Measurements from ENCODE around the gene TMED10. TPM values are rescaled to one million over a fixed set of nuclear protein-coding genes. Genes with fewer than 3 reads are reported as not detected.

Gene TMED10
- total RNA-seq, result 100 to 1,000 TPM; 178 to 186 TPM

DNA sequence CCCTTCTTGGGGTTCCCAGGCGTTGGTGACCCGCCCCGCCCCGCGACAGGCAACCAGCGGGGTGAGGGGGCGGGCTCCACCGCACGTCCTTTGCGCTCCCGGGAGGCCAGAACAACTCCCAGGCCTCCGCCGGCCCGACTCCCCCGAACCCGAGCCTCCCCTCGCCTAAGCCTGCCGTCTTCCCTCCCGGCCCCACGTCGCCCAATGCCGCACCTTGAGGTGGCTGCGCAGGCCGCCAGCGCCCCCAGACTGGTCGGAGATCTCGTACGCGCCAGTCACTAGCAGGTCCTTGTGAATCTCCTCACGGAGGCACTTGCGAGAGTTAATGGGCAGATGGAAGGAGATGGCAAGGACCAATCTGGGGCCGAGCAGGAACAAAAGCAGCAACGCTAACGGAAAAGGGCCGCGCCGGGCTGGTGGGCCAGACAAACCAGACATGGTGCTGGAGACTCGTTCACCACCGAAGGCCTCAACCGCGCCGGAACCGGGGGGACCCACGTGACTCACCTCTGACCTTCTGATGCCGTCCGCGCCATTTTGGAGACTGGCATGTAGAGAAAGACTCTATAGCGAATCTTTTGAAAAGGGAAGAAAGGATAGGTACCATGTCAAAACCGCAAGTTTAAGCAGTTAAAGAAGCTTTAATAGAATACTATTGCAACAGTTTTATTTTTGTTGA is at the start of gene TMED10:
TMED10 (minus strand) TSS at position 471 of the 679 bp plus-strand sequence; CDS start at position 438, 33 bp downstream.

DNA sequence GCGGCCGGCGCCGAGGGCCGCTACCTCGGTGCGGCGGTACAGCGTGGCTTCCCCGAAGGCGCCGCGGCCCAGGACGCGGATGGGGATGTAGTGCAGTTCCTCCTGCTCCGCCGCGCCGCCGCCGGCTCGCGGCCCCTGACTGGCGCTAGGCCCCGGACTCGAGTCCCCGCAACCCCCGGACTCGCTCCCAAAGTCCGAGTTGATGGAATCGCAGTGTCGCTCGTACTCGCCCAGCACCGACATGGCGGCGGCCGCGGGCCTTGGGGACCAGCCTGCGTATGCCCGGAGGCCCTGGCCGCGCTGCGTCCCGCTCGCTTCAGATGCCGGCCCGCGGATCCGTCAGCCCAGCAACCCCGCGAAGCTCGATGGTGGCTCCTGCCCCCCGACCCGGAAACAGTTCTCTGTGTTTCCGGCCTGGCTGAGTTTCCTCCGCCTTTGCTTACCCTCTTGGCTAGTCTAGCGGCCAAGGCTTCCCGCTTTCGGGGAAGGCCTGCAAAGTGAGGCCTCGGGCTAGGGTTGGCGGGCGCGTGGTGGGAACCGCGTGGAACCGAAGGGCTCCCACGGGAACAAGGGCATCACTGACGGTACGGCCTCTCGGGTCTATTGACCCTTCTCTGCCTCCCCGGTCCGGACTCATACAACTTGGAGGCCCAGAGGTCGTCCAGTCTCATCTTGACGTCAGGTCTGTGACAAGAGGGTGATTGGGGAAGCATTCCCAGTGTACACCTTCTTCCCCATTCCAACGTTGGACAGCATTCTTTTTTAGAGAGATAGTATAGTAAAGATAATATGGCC is 49.5 kb downstream of the TMED10 start, which contains the start of gene NEK9:
NEK9 (minus strand) TSS at position 370 of the 795 bp plus-strand sequence; CDS start at position 243, 127 bp downstream.

Other genes starting within 250 kb of the TMED10 start
- gene PGF, start 221.0 kb downstream of the TMED10 start, total RNA-seq, result under 1 TPM in 1 of 2 experiments, not detected in 1; 0.12 TPM
- gene EIF2B2, start 173.7 kb downstream of the TMED10 start, total RNA-seq, result 10 to 100 TPM; 44.2 to 45.5 TPM
- gene MLH3, start 125.1 kb downstream of the TMED10 start, total RNA-seq, result 10 to 100 TPM; 18.1 to 18.4 TPM
- gene ACYP1, start 112.6 kb downstream of the TMED10 start, total RNA-seq, result 10 to 100 TPM; 40.8 to 43.0 TPM
- 1 to 10 TPM; 1.1 to 1.2 TPM for gene ZC2HC1C, start 107.0 kb downstream of the TMED10 start, total RNA-seq
- gene NEK9, start 49.6 kb downstream of the TMED10 start, total RNA-seq, result 10 to 100 TPM; 77.8 to 83.2 TPM
- 10 to 100 TPM; 17.0 to 18.7 TPM for gene FOS, start 102.2 kb upstream of the TMED10 start, total RNA-seq

All from activated naive CD4-positive, alpha-beta T cell treated with anti-CD3 and anti-CD28 coated beads, Interleukin-2, amount 10 ng/mL, durations not matched to agents 5 hours and 36 hours (primary cell).